ENCODE measurements around the gene ABCF1. TPM values are rescaled to one million over a fixed set of nuclear protein-coding genes. Genes with fewer than 3 reads are reported as not detected.

Gene ABCF1
- total and polyA plus RNA-seq, 4 donors: 20.4 to 33.9 (median 26.1) TPM

DNA sequence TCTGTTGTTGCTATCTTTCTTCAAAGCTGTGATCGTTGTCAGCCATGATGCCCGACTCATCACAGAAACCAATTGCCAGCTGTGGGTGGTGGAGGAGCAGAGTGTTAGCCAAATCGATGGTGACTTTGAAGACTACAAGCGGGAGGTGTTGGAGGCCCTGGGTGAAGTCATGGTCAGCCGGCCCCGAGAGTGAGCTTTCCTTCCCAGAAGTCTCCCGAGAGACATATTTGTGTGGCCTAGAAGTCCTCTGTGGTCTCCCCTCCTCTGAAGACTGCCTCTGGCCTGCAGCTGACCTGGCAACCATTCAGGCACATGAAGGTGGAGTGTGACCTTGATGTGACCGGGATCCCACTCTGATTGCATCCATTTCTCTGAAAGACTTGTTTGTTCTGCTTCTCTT lies 19.3 kb downstream of the ABCF1 start:
- Histone ChIP-seq H3K9me3 (ENCODE audit: control insufficient read depth in 4 of 4, low read length in 3 of 4) (no peaks in the 10 kb centered on the region), H3K36me3 (ENCODE audit: control insufficient read depth in 4 of 4, insufficient read depth in 3 of 4, low read depth in 1 of 4, low read length in 3 of 4) (peaks cover 12 to 59% (median 49%) of the 10 kb centered on the region in 4 donors), H3K27ac (ENCODE audit: low read depth in 1 of 2, low read length in 2 of 2) (no peak overlapping the region), H3K9ac (ENCODE audit: low read depth in 1 of 2, low read length in 2 of 2) (no peak overlapping the region), H3K4me3 (ENCODE audit: low read depth in 1 of 3, low read length in 3 of 3) (no peak overlapping the region), H3K27me3 (ENCODE audit: control insufficient read depth in 4 of 4, insufficient read depth in 4 of 4, low read length in 3 of 4) (no peaks in the 10 kb centered on the region), H3K4me1 (ENCODE audit: control insufficient read depth in 4 of 4, insufficient read depth in 4 of 4, low read length in 3 of 4) (no peaks in the 10 kb centered on the region)
- DNase-seq (ENCODE audit: low spot score): no peak
- 85% methylated on average over 8 of the region's 8 CpGs for WGBS
- TF ChIP-seq HNF4G (IDR thresholded peaks at IDR 0.05) (no peak), RAD21 (IDR thresholded peaks at IDR 0.05) (no peak), NR2F2 (IDR thresholded peaks at IDR 0.05) (no peak), FOXA2 (IDR thresholded peaks at IDR 0.05) (no peak), TAF1 (conservative IDR thresholded peaks at IDR 0.05) (no peak), JUND (IDR thresholded peaks at IDR 0.05) (no peak), FOXA1 (IDR thresholded peaks at IDR 0.05) (no peak), SP1 (IDR thresholded peaks at IDR 0.05) (no peak), YY1 (IDR thresholded peaks at IDR 0.05) (no peak), HNF4A (conservative IDR thresholded peaks at IDR 0.05) (no peak), GABPA (IDR thresholded peaks at IDR 0.05 in 1 of 2, conservative IDR thresholded peaks at IDR 0.05 in 1 of 2) (no peak), EGR1 (IDR thresholded peaks at IDR 0.05; ENCODE audit: low read depth in 2 of 2) (no peak)
- TF ChIP-seq, protein P1, sequence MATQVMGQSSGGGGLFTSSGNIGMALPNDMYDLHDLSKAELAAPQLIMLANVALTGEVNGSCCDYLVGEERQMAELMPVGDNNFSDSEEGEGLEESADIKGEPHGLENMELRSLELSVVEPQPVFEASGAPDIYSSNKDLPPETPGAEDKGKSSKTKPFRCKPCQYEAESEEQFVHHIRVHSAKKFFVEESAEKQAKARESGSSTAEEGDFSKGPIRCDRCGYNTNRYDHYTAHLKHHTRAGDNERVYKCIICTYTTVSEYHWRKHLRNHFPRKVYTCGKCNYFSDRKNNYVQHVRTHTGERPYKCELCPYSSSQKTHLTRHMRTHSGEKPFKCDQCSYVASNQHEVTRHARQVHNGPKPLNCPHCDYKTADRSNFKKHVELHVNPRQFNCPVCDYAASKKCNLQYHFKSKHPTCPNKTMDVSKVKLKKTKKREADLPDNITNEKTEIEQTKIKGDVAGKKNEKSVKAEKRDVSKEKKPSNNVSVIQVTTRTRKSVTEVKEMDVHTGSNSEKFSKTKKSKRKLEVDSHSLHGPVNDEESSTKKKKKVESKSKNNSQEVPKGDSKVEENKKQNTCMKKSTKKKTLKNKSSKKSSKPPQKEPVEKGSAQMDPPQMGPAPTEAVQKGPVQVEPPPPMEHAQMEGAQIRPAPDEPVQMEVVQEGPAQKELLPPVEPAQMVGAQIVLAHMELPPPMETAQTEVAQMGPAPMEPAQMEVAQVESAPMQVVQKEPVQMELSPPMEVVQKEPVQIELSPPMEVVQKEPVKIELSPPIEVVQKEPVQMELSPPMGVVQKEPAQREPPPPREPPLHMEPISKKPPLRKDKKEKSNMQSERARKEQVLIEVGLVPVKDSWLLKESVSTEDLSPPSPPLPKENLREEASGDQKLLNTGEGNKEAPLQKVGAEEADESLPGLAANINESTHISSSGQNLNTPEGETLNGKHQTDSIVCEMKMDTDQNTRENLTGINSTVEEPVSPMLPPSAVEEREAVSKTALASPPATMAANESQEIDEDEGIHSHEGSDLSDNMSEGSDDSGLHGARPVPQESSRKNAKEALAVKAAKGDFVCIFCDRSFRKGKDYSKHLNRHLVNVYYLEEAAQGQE (IDR thresholded peaks at IDR 0.05): no peak
- TF ChIP-seq, protein P2, sequence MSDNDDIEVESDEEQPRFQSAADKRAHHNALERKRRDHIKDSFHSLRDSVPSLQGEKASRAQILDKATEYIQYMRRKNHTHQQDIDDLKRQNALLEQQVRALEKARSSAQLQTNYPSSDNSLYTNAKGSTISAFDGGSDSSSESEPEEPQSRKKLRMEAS (IDR thresholded peaks at IDR 0.05): no peak
- TF ChIP-seq, protein P3, sequence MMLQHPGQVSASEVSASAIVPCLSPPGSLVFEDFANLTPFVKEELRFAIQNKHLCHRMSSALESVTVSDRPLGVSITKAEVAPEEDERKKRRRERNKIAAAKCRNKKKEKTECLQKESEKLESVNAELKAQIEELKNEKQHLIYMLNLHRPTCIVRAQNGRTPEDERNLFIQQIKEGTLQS (IDR thresholded peaks at IDR 0.05): no peak
- TF ChIP-seq, protein P4, sequence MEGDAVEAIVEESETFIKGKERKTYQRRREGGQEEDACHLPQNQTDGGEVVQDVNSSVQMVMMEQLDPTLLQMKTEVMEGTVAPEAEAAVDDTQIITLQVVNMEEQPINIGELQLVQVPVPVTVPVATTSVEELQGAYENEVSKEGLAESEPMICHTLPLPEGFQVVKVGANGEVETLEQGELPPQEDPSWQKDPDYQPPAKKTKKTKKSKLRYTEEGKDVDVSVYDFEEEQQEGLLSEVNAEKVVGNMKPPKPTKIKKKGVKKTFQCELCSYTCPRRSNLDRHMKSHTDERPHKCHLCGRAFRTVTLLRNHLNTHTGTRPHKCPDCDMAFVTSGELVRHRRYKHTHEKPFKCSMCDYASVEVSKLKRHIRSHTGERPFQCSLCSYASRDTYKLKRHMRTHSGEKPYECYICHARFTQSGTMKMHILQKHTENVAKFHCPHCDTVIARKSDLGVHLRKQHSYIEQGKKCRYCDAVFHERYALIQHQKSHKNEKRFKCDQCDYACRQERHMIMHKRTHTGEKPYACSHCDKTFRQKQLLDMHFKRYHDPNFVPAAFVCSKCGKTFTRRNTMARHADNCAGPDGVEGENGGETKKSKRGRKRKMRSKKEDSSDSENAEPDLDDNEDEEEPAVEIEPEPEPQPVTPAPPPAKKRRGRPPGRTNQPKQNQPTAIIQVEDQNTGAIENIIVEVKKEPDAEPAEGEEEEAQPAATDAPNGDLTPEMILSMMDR (IDR thresholded peaks at IDR 0.05; ENCODE audit: low read depth, low read length, missing input control): no peak
- TF ChIP-seq, protein P5, sequence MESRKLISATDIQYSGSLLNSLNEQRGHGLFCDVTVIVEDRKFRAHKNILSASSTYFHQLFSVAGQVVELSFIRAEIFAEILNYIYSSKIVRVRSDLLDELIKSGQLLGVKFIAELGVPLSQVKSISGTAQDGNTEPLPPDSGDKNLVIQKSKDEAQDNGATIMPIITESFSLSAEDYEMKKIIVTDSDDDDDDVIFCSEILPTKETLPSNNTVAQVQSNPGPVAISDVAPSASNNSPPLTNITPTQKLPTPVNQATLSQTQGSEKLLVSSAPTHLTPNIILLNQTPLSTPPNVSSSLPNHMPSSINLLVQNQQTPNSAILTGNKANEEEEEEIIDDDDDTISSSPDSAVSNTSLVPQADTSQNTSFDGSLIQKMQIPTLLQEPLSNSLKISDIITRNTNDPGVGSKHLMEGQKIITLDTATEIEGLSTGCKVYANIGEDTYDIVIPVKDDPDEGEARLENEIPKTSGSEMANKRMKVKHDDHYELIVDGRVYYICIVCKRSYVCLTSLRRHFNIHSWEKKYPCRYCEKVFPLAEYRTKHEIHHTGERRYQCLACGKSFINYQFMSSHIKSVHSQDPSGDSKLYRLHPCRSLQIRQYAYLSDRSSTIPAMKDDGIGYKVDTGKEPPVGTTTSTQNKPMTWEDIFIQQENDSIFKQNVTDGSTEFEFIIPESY (IDR thresholded peaks at IDR 0.05): no peak

DNA sequence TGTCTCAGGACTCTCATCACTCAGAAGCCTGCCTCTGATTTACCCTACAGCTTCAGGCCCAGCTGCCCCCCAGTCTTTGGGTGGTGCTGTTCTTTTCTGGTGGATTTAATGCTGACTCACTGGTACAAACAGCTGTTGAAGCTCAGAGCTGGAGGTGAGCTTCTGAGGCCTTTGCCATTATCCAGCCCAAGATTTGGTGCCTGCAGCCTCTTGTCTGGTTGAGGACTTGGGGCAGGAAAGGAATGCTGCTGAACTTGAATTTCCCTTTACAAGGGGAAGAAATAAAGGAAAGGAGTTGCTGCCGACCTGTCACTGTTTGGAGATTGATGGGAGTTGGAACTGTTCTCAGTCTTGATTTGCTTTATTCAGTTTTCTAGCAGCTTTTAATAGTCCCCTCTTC lies 19.8 kb downstream of the ABCF1 start:
- H3K4me1 ChIP-seq (ENCODE audit: control insufficient read depth in 4 of 4, insufficient read depth in 4 of 4, low read length in 3 of 4): no peaks in the 10 kb centered on the region
- peaks cover 8 to 54% (median 44%) of the 10 kb centered on the region in 4 donors for H3K36me3 ChIP-seq (ENCODE audit: control insufficient read depth in 4 of 4, insufficient read depth in 3 of 4, low read depth in 1 of 4, low read length in 3 of 4)
- H3K9me3 ChIP-seq (ENCODE audit: control insufficient read depth in 4 of 4, low read length in 3 of 4): no peaks in the 10 kb centered on the region
- WGBS: 75% methylated on average over 1 of the region's 1 CpG
- no peak overlapping the region for H3K4me3 ChIP-seq (ENCODE audit: low read depth in 1 of 3, low read length in 3 of 3)
- DNase-seq (ENCODE audit: low spot score): no peak
- H3K27ac ChIP-seq (ENCODE audit: low read depth in 1 of 2, low read length in 2 of 2): no peak overlapping the region
- no peak overlapping the region for H3K9ac ChIP-seq (ENCODE audit: low read depth in 1 of 2, low read length in 2 of 2)
- no peaks in the 10 kb centered on the region for H3K27me3 ChIP-seq (ENCODE audit: control insufficient read depth in 4 of 4, insufficient read depth in 4 of 4, low read length in 3 of 4)
- TF ChIP-seq FOXA2 (IDR thresholded peaks at IDR 0.05) (no peak), JUND (IDR thresholded peaks at IDR 0.05) (no peak), HNF4A (conservative IDR thresholded peaks at IDR 0.05) (no peak), YY1 (IDR thresholded peaks at IDR 0.05) (no peak), TAF1 (conservative IDR thresholded peaks at IDR 0.05) (no peak)
- TF ChIP-seq, protein P5 (IDR thresholded peaks at IDR 0.05): no peak
- TF ChIP-seq, protein P1 (IDR thresholded peaks at IDR 0.05): no peak

Measured in liver (tissue), 9 donors.